GM12878 (cell line): ENCODE results near the gene CLCN7. TPM values are rescaled to one million over a fixed set of nuclear protein-coding genes. Genes with fewer than 3 reads are reported as not detected.

Experiments used
- BCLAF1 ChIP-seq: fragments of 450-650 bp; IDR thresholded peaks from 2 replicates; pipeline ENCODE4 v1.6.1; 2017; ENCODE audit warnings: antibody characterized with exemption, mild to moderate bottlenecking, moderate library complexity
- CHD1 ChIP-seq: IDR thresholded peaks from 2 replicates; pipeline ENCODE4 v1.6.1; 2012; ENCODE audit warnings: low read depth, low read length, improper control_type of control experiment
- GABPA ChIP-seq: IDR thresholded peaks from 2 replicates; pipeline ENCODE4 v1.6.1; 2014; ENCODE audit warnings: antibody characterized with exemption, low read depth, mild to moderate bottlenecking, inconsistent platforms
- MYB ChIP-seq: fragments of 150-350 bp; IDR thresholded peaks from 2 replicates; pipeline ENCODE4 v1.6.1; 2014; ENCODE audit warnings: mild to moderate bottlenecking, low read depth, low read length, borderline replicate concordance
- NR2F1 ChIP-seq: fragments of 450-650 bp; conservative IDR thresholded peaks from 2 replicates; pipeline ENCODE4 v1.6.1; 2017; ENCODE audit warnings: mild to moderate bottlenecking
- SUZ12 ChIP-seq: fragments of 200-600 bp; sonication (generic); IDR thresholded peaks from one replicate; pipeline ENCODE4 v1.6.1; 2018; ENCODE audit warnings: antibody characterized with exemption, mild to moderate bottlenecking; ENCODE audit not compliant: unreplicated experiment
- WRNIP1 ChIP-seq: IDR thresholded peaks from 2 replicates; pipeline ENCODE4 v1.6.1; 2011; ENCODE audit warnings: low read depth, low read length, improper control_type of control experiment, borderline replicate concordance
- ZBED1 ChIP-seq: IDR thresholded peaks from 2 replicates; pipeline ENCODE4 v1.6.1; 2016; ENCODE audit warnings: borderline replicate concordance
- ZNF687 ChIP-seq: fragments of 450-650 bp; IDR thresholded peaks from 2 replicates; pipeline ENCODE4 v1.6.1; 2017; ENCODE audit warnings: mild to moderate bottlenecking, moderate library complexity
- ZZZ3 ChIP-seq: IDR thresholded peaks from 2 replicates; pipeline ENCODE4 v1.6.1; 2011; ENCODE audit warnings: low read depth; ENCODE audit not compliant: control insufficient read depth, insufficient read length
- polyA plus RNA-seq, 11 experiments: library from polyadenylated mRNA; depleted of rRNA in 4 of 11; unstranded in 6 of 11; stranded (reverse) in 5 of 11; fragments of >200 nt; fragmentation: Nextera tagmentation in 4 of 11; fragmentation: Illumina TruSeq in 1 of 11; extraction: Ambion mirVana in 4 of 11; extraction: Trizol in 1 of 11; gene quantifications; 1 replicate in 1 of 11; 2 replicates in 10 of 11; pipeline versions ENCODE4 v1.2.1 to v1.2.3, GENCODE V29; 2011 to 2016; ENCODE audit warnings: inconsistent platforms in 2 of 11, missing spikeins in 2 of 11, low read depth in 1 of 11
- total RNA-seq, 4 experiments: library from RNA; depleted of rRNA in 3 of 4; stranded (reverse); fragments of >200 nt in 3 of 4; fragmentation: Illumina TruSeq in 1 of 4; extraction: Trizol in 1 of 4; gene quantifications; 2 replicates each; pipeline versions ENCODE4 v1.2.1 to v1.2.3, GENCODE V29; 2013 to 2021
- TF ChIP-seq, protein P1 (sequence below): fragments of 450-650 bp; IDR thresholded peaks from 2 replicates; pipeline ENCODE4 v1.6.1; 2017; ENCODE audit warnings: low read depth, mild to moderate bottlenecking, moderate library complexity
- TF ChIP-seq, protein P2 (sequence below): fragments of 450-650 bp; formaldehyde crosslinking; IDR thresholded peaks from 2 replicates; pipeline ENCODE4 v1.4.0; 2022; ENCODE audit warnings: mild to moderate bottlenecking, moderate library complexity

Gene CLCN7
- total and polyA plus RNA-seq, 10 of the 15 experiments (the other 5 are each of a cell fraction or from before 2014, with no cell fraction given) = 0.04 to 62.5 (median 19.9) TPM

GRCh38 chr16:1413684-1414531 lies 60.9 kb downstream of the CLCN7 start (continued):
- 0 out of 2 replicates have a peak, but pooled peaks have one; percentile 28 for TF ChIP-seq ZNF687
- TF ChIP-seq NR2F1 = no peak; the same call in 1 of the 2 replicates
- no peak for TF ChIP-seq GABPA
- TF ChIP-seq, protein P1, sequence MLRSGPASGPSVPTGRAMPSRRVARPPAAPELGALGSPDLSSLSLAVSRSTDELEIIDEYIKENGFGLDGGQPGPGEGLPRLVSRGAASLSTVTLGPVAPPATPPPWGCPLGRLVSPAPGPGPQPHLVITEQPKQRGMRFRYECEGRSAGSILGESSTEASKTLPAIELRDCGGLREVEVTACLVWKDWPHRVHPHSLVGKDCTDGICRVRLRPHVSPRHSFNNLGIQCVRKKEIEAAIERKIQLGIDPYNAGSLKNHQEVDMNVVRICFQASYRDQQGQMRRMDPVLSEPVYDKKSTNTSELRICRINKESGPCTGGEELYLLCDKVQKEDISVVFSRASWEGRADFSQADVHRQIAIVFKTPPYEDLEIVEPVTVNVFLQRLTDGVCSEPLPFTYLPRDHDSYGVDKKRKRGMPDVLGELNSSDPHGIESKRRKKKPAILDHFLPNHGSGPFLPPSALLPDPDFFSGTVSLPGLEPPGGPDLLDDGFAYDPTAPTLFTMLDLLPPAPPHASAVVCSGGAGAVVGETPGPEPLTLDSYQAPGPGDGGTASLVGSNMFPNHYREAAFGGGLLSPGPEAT = no peak
- no peak for TF ChIP-seq ZBED1
- no peak for TF ChIP-seq CHD1
- TF ChIP-seq, protein P2, sequence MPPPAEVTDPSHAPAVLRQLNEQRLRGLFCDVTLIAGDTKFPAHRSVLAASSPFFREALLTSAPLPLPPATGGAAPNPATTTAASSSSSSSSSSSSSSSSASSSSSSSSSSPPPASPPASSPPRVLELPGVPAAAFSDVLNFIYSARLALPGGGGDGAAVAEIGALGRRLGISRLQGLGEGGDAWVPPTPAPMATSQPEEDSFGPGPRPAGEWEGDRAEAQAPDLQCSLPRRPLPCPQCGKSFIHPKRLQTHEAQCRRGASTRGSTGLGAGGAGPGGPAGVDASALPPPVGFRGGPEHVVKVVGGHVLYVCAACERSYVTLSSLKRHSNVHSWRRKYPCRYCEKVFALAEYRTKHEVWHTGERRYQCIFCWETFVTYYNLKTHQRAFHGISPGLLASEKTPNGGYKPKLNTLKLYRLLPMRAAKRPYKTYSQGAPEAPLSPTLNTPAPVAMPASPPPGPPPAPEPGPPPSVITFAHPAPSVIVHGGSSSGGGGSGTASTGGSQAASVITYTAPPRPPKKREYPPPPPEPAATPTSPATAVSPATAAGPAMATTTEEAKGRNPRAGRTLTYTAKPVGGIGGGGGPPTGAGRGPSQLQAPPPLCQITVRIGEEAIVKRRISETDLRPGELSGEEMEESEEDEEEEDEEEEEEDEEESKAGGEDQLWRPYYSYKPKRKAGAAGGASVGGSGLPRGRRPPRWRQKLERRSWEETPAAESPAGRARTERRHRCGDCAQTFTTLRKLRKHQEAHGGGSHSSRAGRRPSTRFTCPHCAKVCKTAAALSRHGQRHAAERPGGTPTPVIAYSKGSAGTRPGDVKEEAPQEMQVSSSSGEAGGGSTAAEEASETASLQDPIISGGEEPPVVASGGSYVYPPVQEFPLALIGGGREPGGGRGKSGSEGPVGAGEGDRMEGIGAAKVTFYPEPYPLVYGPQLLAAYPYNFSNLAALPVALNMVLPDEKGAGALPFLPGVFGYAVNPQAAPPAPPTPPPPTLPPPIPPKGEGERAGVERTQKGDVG (CRISPR knock-in tag) = no peak
- TF ChIP-seq WRNIP1 = no peak
- TF ChIP-seq ZZZ3 = no peak
- TF ChIP-seq SUZ12 = no peak
- TF ChIP-seq MYB = no peak
- TF ChIP-seq BCLAF1 = no peak
